Ovary (tissue), 9 donors: ENCODE measurements around the gene GLRA1. TPM values are rescaled to one million over a fixed set of nuclear protein-coding genes. Genes with fewer than 3 reads are reported as not detected.

ENCODE experiments used
- DNase-seq, 5 donors: peaks; one replicate each; pipeline ENCODE4 v3.0.0-alpha.2; 2019 to 2020
- H3K27ac ChIP-seq, 2 donors: fragments of 200-600 bp; one replicate each; pipeline versions ENCODE4 v1.5.1 to v1.8.0; 2019 to 2022
- H3K27me3 ChIP-seq: fragments of 200-600 bp; one replicate; pipeline ENCODE4 v1.8.0; 2022
- H3K36me3 ChIP-seq: fragments of 200-600 bp; sonication (generic); one replicate; pipeline ENCODE4 v1.5.1; 2019
- H3K4me1 ChIP-seq: one replicate; pipeline ENCODE4 v1.8.1; 2013; ENCODE audit warnings: mild to moderate bottlenecking, moderate library complexity; ENCODE audit not compliant: insufficient read depth
- H3K4me3 ChIP-seq: fragments of 200-600 bp; sonication (generic); one replicate; pipeline ENCODE4 v1.5.1; 2017
- H3K9me3 ChIP-seq, 2 donors: fragments of 200-600 bp in 1 of 2; sonication (generic) in 1 of 2; one replicate each; pipeline versions ENCODE4 v1.5.1 to v1.8.1; 2013 to 2019; ENCODE audit warnings: mild to moderate bottlenecking in 1 of 2, moderate library complexity in 1 of 2
- EP300 ChIP-seq: sonication (generic); formaldehyde crosslinking; IDR thresholded peaks from one replicate; pipeline ENCODE4 v1.6.1; 2017; ENCODE audit warnings: antibody characterized with exemption
- POLR2A ChIP-seq: fragments of 450-650 bp; IDR thresholded peaks from one replicate; pipeline ENCODE4 v1.6.1; 2017; ENCODE audit warnings: antibody characterized with exemption, mild to moderate bottlenecking, moderate library complexity
- WGBS, 3 donors: extraction: QIAGEN DNeasy Blood & Tissue Kit in 1 of 3; methylation state at CpG; one replicate each; pipeline versions ENCODE4 v1.1.5 to v1.1.7; 2013 to 2017; 5-methylcytosine and 5-hydroxymethylcytosine counted together
- intact Hi-C, 4 donors: fragments of 100-400 bp; cut with DNase I; formaldehyde crosslinking; loops; one replicate each; pipeline versions ENCODE4 v1.11.0 to v1.15.1; 2022 to 2023
- polyA plus RNA-seq, 2 donors: library from polyadenylated mRNA; stranded (reverse); fragments of 200-250 nt in 1 of 2; fragments of 350-450 nt in 1 of 2; fragmentation: Illumina TruSeq in 1 of 2; extraction: RNeasy Lipid Tissue Mini Kit (QIAGEN cat#74804) in 1 of 2; gene quantifications; one replicate each; pipeline ENCODE4 v1.2.3, GENCODE V29; 2013 to 2014
- total RNA-seq, 7 donors: library from RNA; depleted of rRNA in 2 of 7; stranded (reverse); fragments of >200 nt in 2 of 7; fragmentation: NEBNext Ultra II Directional in 3 of 7; extraction: Animal tissue kit (Norgen Biotek cat#: 25700) in 3 of 7; gene quantifications; one replicate each; pipeline versions ENCODE4 v1.1.0 to v1.2.4, GENCODE V29; 2016 to 2023
- TF ChIP-seq, protein P1 (sequence below), 3 donors: fragments of 450-650 bp in 2 of 3; fragments of 200-600 bp in 1 of 3; IDR thresholded peaks; one replicate each; pipeline versions ENCODE4 v1.5.1 to v1.8.0; 2016 to 2022; ENCODE audit warnings: antibody characterized with exemption in 3 of 3, mild to moderate bottlenecking in 1 of 3
- donor health status: DM: no; HTN: no; CAD: no; lungs with moderate emphysema.
- donor health status: DM: no; HTN: no; CAD: no.
- donor health status: Bipolar disorder and iron deficiency.
- donor health status: DM: yes; HTN: yes; CAD: no.
- donor health status: DM: no; HTN: no; CAD: no.
- donor health status: DM: yes; HTN: yes; CAD: no.

The GLRA1 gene
- total and polyA plus RNA-seq, 9 donors, result not detected

DNA sequence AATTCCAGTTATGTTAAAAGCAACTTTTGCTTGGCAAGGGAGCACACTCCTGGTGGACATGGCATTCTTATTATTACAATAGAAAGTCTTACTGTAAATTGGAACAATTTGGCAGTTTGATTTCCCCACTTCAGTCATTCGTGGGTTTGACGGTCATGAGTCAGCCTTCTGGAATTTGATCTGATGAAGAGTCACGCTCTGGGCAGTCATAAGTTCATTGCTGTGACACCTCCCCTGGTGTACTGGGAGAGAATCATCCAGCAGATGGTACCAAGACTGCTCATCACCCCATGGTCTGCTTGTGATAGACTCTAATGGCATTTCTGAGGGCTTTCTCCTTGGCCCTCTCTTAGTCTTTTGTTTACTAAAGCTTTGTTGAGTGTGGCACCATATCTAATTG is 53.8 kb downstream of the GLRA1 start:
- Histone ChIP-seq H3K4me1 (no peaks in the 10 kb centered on the region), H3K27me3 (no peaks in the 10 kb centered on the region), H3K27ac (no peak overlapping the region), H3K36me3 (no peaks in the 10 kb centered on the region), H3K4me3 (no peak overlapping the region), H3K9me3 (no peaks in the 10 kb centered on the region)
- no peak for DNase-seq
- 60 to 70% (median 67%) methylated on average over 3 of the region's 3 CpGs for WGBS, 3 donors
- intact Hi-C loops, result no loop called here
- TF ChIP-seq, protein P1, sequence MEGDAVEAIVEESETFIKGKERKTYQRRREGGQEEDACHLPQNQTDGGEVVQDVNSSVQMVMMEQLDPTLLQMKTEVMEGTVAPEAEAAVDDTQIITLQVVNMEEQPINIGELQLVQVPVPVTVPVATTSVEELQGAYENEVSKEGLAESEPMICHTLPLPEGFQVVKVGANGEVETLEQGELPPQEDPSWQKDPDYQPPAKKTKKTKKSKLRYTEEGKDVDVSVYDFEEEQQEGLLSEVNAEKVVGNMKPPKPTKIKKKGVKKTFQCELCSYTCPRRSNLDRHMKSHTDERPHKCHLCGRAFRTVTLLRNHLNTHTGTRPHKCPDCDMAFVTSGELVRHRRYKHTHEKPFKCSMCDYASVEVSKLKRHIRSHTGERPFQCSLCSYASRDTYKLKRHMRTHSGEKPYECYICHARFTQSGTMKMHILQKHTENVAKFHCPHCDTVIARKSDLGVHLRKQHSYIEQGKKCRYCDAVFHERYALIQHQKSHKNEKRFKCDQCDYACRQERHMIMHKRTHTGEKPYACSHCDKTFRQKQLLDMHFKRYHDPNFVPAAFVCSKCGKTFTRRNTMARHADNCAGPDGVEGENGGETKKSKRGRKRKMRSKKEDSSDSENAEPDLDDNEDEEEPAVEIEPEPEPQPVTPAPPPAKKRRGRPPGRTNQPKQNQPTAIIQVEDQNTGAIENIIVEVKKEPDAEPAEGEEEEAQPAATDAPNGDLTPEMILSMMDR (IDR thresholded peaks at IDR 0.05), result no peak
- TF ChIP-seq POLR2A, result no peak
- TF ChIP-seq EP300, result no peak

DNA sequence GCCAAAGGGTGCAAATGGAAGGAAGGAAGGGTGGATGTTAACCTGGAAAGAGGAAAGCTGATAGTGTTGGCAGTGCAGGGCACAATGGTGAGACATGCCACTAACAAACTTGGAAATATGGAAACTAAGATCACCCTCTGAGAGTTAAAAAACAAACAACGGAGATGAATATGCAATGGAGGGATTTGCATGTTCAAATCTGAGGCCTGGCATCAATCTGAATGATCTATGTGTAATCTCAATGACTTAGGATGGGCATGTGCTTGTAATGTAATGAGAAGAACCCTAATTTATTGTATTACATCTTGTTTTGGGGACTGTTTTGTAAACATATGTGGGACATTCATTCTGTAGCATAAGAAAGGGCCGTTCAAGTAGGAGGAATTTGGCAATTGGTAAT is 54.4 kb downstream of the GLRA1 start:
- H3K4me3 ChIP-seq, result no peak overlapping the region
- WGBS, 3 donors, result 74 to 86% (median 75%) methylated on average over 2 of the region's 2 CpGs
- TF ChIP-seq, protein P1 (IDR thresholded peaks at IDR 0.05), result no peak
- TF ChIP-seq EP300, result no peak
- no peak for TF ChIP-seq POLR2A
- H3K36me3 ChIP-seq, result no peaks in the 10 kb centered on the region
- H3K27ac ChIP-seq, result no peak overlapping the region
- no peaks in the 10 kb centered on the region for H3K9me3 ChIP-seq
- H3K4me1 ChIP-seq, result no peaks in the 10 kb centered on the region
- intact Hi-C loops, result no loop called here
- no peaks in the 10 kb centered on the region for H3K27me3 ChIP-seq
- DNase-seq, result no peak

DNA sequence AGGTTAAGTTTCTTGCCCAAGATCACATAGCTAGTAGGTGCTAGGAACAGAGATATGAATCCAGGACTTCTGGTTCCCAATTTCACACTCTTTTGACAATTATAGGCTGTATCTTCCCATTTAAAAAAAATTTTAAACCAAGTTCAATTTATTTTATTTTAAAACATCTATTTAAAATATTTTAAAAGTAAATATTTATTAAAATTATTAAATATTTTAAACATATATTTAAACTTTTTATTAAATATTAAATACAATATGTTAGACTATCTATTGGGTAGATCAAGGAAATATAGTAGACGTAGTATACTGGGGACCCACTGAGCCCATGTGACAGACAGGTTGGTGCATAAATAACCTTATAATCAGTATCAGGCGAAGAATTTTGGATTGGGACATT is 54.8 kb downstream of the GLRA1 start:
- H3K36me3 ChIP-seq, result no peaks in the 10 kb centered on the region
- H3K4me1 ChIP-seq, result no peaks in the 10 kb centered on the region
- no peaks in the 10 kb centered on the region for H3K9me3 ChIP-seq
- 80 to 95% (median 86%) methylated on average over 2 of the region's 2 CpGs for WGBS, 3 donors
- DNase-seq, result no peak
- no peaks in the 10 kb centered on the region for H3K27me3 ChIP-seq
- H3K27ac ChIP-seq, result no peak overlapping the region
- TF ChIP-seq EP300 (no peak), POLR2A (no peak)
- TF ChIP-seq, protein P1 (IDR thresholded peaks at IDR 0.05), result no peak
- intact Hi-C loops, result no loop called here
- no peak overlapping the region for H3K4me3 ChIP-seq

DNA sequence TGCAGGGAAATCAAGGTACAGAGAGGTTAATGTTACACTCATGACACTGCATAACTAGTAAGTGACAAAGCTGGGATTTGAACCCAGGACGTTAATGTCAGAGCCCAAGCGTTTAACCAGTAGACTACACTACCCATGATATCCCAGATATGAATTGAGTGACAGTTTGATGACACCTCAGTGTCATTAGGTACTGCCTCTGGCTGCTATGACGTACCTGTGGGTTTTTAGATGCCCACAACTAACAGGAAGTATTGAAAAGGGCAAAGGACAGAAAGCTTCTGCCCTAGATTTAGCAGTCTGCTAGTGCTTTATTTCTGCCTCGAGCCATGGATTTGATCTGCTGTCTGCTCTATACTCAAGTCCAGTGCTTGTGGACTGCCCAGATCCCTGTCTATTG is 56.2 kb downstream of the GLRA1 start:
- no peak for DNase-seq
- H3K9me3 ChIP-seq, result no peaks in the 10 kb centered on the region
- H3K27me3 ChIP-seq, result no peaks in the 10 kb centered on the region
- H3K4me1 ChIP-seq, result no peaks in the 10 kb centered on the region
- no peak overlapping the region for H3K4me3 ChIP-seq
- no peaks in the 10 kb centered on the region for H3K36me3 ChIP-seq
- H3K27ac ChIP-seq, result no peak overlapping the region
- intact Hi-C loops, result no loop called here
- 81 to 88% (median 81%) methylated on average over 4 of the region's 4 CpGs for WGBS, 3 donors
- TF ChIP-seq POLR2A, result no peak
- TF ChIP-seq, protein P1 (IDR thresholded peaks at IDR 0.05), result no peak
